ENCODE results near the gene CETP. TPM values are rescaled to one million over a fixed set of nuclear protein-coding genes. Genes with fewer than 3 reads are reported as not detected.

The CETP gene
- total RNA-seq, 6 experiments from 2014 or later = not detected

- H3K9me3 Mint-ChIP-seq = no peaks in the 10 kb centered on the region
- no peak overlapping the region for H3K4me3 Mint-ChIP-seq
- H3K27ac Mint-ChIP-seq = no peak overlapping the region
- H3K36me3 Mint-ChIP-seq (ENCODE audit: low read depth) = peaks cover 22% of the 10 kb centered on the region
- H3K4me1 Mint-ChIP-seq (ENCODE audit: low read depth) = peaks cover 57% of the 10 kb centered on the region
- no peaks in the 10 kb centered on the region; the same call in 1 of the 2 replicates for H3K27me3 Mint-ChIP-seq (ENCODE audit: insufficient read depth)
- TF ChIP-seq, protein P1, sequence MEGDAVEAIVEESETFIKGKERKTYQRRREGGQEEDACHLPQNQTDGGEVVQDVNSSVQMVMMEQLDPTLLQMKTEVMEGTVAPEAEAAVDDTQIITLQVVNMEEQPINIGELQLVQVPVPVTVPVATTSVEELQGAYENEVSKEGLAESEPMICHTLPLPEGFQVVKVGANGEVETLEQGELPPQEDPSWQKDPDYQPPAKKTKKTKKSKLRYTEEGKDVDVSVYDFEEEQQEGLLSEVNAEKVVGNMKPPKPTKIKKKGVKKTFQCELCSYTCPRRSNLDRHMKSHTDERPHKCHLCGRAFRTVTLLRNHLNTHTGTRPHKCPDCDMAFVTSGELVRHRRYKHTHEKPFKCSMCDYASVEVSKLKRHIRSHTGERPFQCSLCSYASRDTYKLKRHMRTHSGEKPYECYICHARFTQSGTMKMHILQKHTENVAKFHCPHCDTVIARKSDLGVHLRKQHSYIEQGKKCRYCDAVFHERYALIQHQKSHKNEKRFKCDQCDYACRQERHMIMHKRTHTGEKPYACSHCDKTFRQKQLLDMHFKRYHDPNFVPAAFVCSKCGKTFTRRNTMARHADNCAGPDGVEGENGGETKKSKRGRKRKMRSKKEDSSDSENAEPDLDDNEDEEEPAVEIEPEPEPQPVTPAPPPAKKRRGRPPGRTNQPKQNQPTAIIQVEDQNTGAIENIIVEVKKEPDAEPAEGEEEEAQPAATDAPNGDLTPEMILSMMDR (IDR thresholded peaks at IDR 0.05) = no peak
- DNase-seq = no peak
Observed at GRCh38 chr16:56995136-56995805, 33.5 kb downstream of the CETP start.

DNA sequence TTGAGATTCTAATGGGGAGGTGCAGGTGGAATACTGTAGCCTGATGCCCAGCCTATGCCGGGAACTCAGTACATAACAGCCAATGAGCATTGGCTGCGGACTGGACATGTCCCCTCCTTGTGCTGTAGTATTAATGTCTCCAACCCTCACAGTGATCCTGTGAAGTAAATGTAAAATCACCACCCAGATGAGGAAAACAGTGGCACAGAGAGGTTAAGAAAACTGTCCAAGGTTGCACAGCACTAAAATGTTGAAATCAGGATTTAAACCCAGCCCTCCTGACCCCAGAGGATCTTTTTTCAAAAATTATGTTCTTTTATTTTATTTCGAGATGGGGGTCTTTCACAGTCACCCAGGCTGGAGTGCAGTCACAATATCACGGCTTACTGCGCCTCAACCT, 35.5 kb downstream of the CETP start:
- no peak overlapping the region; the same call in 1 of the 2 replicates for H3K27ac Mint-ChIP-seq
- no peak overlapping the region for H3K4me3 Mint-ChIP-seq
- peaks cover 25% of the 10 kb centered on the region for H3K36me3 Mint-ChIP-seq (ENCODE audit: low read depth)
- TF ChIP-seq, protein P1 (IDR thresholded peaks at IDR 0.05) = no peak
- peaks cover 58% of the 10 kb centered on the region for H3K4me1 Mint-ChIP-seq (ENCODE audit: low read depth)
- no peak for DNase-seq
- H3K27me3 Mint-ChIP-seq (ENCODE audit: insufficient read depth) = peaks cover 4% of the 10 kb centered on the region
- no peaks in the 10 kb centered on the region for H3K9me3 Mint-ChIP-seq

- Mint-ChIP-seq H3K4me1 (ENCODE audit: low read depth) (peaks cover 56% of the 10 kb centered on the region), H3K9me3 (no peaks in the 10 kb centered on the region), H3K4me3 (no peak overlapping the region), H3K27ac (no peak overlapping the region), H3K36me3 (ENCODE audit: low read depth) (peaks cover 26% of the 10 kb centered on the region), H3K27me3 (ENCODE audit: insufficient read depth) (peaks cover 5% of the 10 kb centered on the region)
- DNase-seq = no peak
- TF ChIP-seq, protein P1 (IDR thresholded peaks at IDR 0.05) = no peak
Observed at GRCh38 chr16:56997931-56998330, 36.2 kb downstream of the CETP start.

DNA sequence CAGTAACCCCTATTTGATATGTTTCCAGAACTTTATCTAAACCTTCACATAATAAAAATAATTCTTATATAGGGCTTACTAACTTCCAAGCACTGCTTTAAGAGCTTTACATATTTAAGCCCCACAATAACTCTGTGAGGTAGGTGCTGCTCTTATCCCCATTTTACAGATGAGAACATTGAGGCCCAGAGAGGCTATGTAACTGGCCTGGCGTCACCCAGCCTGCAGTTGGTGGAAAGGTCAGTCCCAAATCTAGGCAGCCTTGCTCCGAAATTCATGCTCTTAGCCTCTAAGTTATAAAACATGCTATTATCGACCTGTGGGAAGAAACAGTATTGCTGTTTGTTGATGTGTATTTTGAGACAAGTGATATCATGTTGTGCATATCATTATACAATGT, 36.6 kb downstream of the CETP start:
- TF ChIP-seq, protein P1 (IDR thresholded peaks at IDR 0.05) = no peak
- H3K9me3 Mint-ChIP-seq = no peaks in the 10 kb centered on the region
- H3K36me3 Mint-ChIP-seq (ENCODE audit: low read depth) = peaks cover 22% of the 10 kb centered on the region
- peaks cover 52% of the 10 kb centered on the region for H3K4me1 Mint-ChIP-seq (ENCODE audit: low read depth)
- peak overlapping the region; percentile 99; the same call in 1 of the 2 replicates for H3K27ac Mint-ChIP-seq
- H3K27me3 Mint-ChIP-seq (ENCODE audit: insufficient read depth) = peaks cover 5% of the 10 kb centered on the region
- no peak overlapping the region for H3K4me3 Mint-ChIP-seq
- DNase-seq = no peak

GRCh38 chr16:56998861-56999260, 37.1 kb downstream of the CETP start:
- H3K4me1 Mint-ChIP-seq (ENCODE audit: low read depth) = peaks cover 47% of the 10 kb centered on the region
- H3K27ac Mint-ChIP-seq = peak overlapping the region; percentile 99
- TF ChIP-seq, protein P1 (IDR thresholded peaks at IDR 0.05) = no peak
- H3K9me3 Mint-ChIP-seq = no peaks in the 10 kb centered on the region
- no peak for DNase-seq
- peaks cover 5% of the 10 kb centered on the region for H3K27me3 Mint-ChIP-seq (ENCODE audit: insufficient read depth)
- H3K36me3 Mint-ChIP-seq (ENCODE audit: low read depth) = peaks cover 22% of the 10 kb centered on the region
- no peak overlapping the region for H3K4me3 Mint-ChIP-seq

Measured in HFFc6 (cell line).